Mucosa of rectum (tissue), 2 donors: Measurements from ENCODE around the gene ARHGEF11.

ENCODE experiments used
- H3K27ac ChIP-seq, 2 donors: one replicate each; pipeline ENCODE4 v1.7.0; 2013; ENCODE audit warnings: inconsistent platforms in 2 of 2, low read depth in 2 of 2, low read length in 2 of 2
- H3K27me3 ChIP-seq, 2 donors: one replicate each; pipeline ENCODE4 v1.7.0; 2013; ENCODE audit warnings: low read length in 2 of 2; ENCODE audit not compliant: control insufficient read depth in 2 of 2, insufficient read depth in 2 of 2
- H3K36me3 ChIP-seq, 2 donors: one replicate each; pipeline ENCODE4 v1.7.0; 2013; ENCODE audit warnings: low read length in 2 of 2; ENCODE audit not compliant: control insufficient read depth in 2 of 2, insufficient read depth in 2 of 2
- H3K4me1 ChIP-seq, 2 donors: one replicate each; pipeline ENCODE4 v1.7.0; 2013; ENCODE audit warnings: low read length in 2 of 2, mild to moderate bottlenecking in 1 of 2; ENCODE audit not compliant: control insufficient read depth in 2 of 2, insufficient read depth in 2 of 2
- H3K4me3 ChIP-seq, 2 donors: one replicate each; pipeline ENCODE4 v1.7.0; 2013; ENCODE audit warnings: low read length in 2 of 2
- H3K9ac ChIP-seq, 2 donors: one replicate each; pipeline ENCODE4 v1.7.0; 2013; ENCODE audit warnings: low read length in 2 of 2, low read depth in 1 of 2, mild to moderate bottlenecking in 1 of 2
- H3K9me3 ChIP-seq, 2 donors: one replicate each; pipeline ENCODE4 v1.7.0; 2013; ENCODE audit warnings: low read length in 2 of 2; ENCODE audit not compliant: control insufficient read depth in 2 of 2
- donor health status: healthy.
- donor health status: Normal muscosa, but diverticular disease.

ARHGEF11 gene

DNA sequence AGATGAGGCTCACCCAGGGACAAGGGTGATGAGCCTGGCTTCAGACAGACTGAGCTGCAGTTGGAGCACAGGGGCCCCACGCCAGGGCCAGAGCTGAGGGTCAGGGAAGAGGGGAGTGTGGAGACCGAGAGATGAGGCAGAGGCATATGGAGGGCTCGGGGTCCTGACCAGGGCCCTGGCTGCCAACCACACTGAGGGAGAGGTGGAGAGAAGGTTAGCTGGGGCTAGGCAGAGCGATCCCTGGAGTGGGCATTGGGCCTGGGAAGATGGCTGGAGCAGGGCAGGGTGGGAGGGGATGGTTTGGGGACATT lies 144.0 kb downstream of the ARHGEF11 start:
- peaks cover 3 to 10% of the 10 kb centered on the region in 2 donors for H3K27me3 ChIP-seq
- H3K9ac ChIP-seq = no peak overlapping the region
- no peaks in the 10 kb centered on the region for H3K9me3 ChIP-seq
- H3K4me1 ChIP-seq = no peaks in the 10 kb centered on the region
- no peak overlapping the region for H3K4me3 ChIP-seq
- no peak overlapping the region for H3K27ac ChIP-seq
- H3K36me3 ChIP-seq = no peaks in the 10 kb centered on the region

DNA sequence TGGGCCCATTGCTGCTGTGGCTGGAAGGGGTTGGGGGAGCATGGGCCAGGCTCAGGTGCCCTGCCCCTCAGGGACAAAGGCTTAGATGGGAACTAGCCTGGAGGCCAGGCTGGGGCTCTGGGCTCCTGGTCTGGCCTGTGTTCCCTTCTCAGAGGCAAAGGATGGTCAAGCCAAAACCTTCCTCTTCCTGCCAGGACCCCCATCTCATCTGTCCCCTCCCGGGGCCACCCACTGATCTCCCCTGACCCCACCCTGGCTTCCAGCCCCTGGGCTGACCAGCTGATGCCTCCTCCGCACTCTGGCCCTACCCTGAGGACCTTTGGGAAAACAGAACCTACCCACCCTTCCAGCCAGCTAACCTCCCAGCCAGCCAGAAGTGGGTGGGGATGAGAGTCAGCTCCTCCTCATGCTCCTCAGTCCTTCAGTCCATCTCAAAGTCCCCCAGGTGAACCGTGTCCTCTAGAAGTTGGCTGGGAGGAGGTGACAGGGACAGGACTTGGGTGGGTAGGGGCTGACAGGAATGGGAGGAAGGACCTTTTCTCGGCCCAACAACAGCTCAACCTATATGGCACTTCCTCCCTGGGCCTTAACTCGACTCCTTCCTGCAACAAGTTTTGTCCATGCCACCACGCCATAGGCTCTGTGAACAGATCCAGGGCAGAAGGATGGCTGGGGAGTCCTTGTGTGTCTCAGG lies 144.5 kb downstream of the ARHGEF11 start:
- Histone ChIP-seq H3K9ac (no peak overlapping the region), H3K4me1 (no peaks in the 10 kb centered on the region), H3K27me3 (peaks cover 0 to 10% of the 10 kb centered on the region in 2 donors)

DNA sequence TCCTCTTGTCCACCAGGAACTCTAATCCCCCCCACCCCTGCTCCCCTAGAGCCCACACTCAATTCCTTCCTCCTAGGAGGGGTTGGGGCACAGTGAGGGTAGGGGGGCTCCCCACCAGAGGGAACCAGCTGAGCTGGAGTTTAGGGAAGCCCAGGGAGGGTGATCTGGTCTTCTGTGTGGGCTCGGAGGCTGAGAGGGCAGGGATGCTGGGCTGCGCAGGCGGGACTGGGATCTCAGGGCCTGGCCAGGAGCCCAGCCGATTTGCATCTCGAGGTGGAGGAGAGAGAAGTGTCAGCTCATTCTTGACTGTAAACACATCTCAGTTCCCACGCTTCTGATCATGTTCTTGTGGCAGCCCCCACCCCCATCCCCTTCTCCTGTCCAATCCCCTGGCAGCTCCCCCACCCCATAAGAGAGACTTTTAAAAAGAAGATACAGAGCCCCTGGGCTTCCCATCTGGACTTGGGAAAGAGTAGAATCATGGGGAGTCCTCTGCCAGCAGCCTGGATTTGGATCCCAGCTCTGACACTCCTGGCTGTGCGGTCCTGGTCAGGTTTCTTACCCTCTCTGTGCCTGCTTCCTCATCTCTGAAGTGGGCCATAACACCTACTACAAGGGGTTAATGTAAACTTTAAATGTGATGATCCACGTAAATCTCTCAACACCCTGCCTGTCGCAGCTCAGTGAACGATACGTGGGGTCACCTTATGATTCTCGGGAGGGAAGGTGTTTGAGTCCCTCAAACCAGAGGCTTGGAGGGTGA lies 145.4 kb downstream of the ARHGEF11 start:
- Histone ChIP-seq H3K4me1 (no peaks in the 10 kb centered on the region), H3K27ac (no peak overlapping the region), H3K4me3 (no peak overlapping the region)

More for the DNA sequence above, 144.5 kb downstream of the ARHGEF11 start:
- Histone ChIP-seq H3K27ac (no peak overlapping the region), H3K9me3 (no peaks in the 10 kb centered on the region), H3K4me3 (no peak overlapping the region), H3K36me3 (no peaks in the 10 kb centered on the region)

DNA sequence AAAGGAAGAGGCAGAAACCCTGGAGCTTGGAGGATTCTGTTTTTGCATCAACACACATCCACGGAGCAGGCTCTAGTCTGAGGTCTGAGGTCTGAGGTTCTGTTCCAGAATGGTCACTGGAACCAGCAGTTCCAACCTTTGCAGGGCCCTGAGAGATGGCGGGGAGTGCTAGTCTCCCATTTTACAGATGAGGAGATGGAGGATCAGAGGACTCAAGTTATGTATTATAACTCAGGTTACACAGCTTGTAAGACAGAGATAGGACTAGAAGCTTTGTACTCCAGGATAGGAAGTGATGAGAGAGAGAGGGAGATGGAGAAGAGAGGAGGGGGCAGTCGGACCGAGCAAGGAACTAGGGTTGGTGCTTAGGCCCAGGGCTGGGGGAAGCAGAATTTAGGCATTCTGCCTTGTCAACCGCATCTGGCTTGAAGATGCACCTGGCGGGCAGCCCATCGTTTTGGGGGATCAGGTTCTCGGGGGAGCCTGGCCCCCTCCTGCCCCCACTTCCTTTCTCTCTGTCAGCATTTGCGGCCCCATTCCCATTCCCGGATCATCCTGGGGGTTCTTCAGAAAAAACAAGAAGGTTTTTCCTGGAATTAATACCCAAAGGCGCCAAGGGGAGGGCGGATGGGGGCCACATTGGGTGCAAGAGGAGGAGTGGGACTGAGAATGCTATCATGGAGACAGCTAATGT lies 146.4 kb downstream of the ARHGEF11 start:
- H3K9ac ChIP-seq = no peak overlapping the region
- no peak overlapping the region for H3K4me3 ChIP-seq
- no peaks in the 10 kb centered on the region for H3K9me3 ChIP-seq
- no peak overlapping the region for H3K27ac ChIP-seq
- no peaks in the 10 kb centered on the region for H3K36me3 ChIP-seq
- peaks cover 9 to 12% of the 10 kb centered on the region in 2 donors for H3K27me3 ChIP-seq
- no peaks in the 10 kb centered on the region for H3K4me1 ChIP-seq

More for the DNA sequence above, 145.4 kb downstream of the ARHGEF11 start:
- Histone ChIP-seq H3K9ac (no peak overlapping the region), H3K36me3 (no peaks in the 10 kb centered on the region), H3K9me3 (no peaks in the 10 kb centered on the region), H3K27me3 (peaks cover 0 to 10% of the 10 kb centered on the region in 2 donors)

DNA sequence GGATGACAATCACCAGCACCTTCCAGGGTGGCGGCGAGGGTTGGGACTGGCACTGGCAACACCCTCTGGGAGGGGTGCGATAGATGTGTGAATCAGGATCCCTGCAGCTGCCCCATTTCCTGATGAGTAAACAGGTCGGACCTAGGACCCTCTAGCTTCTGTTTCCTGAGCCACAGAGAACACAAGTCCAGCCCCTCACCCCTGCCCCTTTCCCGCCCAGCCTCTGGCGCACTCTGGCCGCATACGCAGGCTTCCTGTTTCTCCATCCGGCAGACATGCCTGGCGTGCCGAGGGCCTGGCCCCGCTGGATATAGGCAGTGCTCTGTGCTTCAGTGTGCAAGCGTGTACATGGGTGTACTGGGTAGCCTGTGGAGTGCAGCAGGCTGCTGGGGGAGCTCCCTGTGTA lies 147.4 kb downstream of the ARHGEF11 start:
- Histone ChIP-seq H3K4me1 (no peaks in the 10 kb centered on the region), H3K36me3 (no peaks in the 10 kb centered on the region), H3K9me3 (no peaks in the 10 kb centered on the region), H3K27ac (no peak overlapping the region), H3K27me3 (peaks cover 16 to 19% of the 10 kb centered on the region in 2 donors), H3K9ac (no peak overlapping the region), H3K4me3 (no peak overlapping the region)

DNA sequence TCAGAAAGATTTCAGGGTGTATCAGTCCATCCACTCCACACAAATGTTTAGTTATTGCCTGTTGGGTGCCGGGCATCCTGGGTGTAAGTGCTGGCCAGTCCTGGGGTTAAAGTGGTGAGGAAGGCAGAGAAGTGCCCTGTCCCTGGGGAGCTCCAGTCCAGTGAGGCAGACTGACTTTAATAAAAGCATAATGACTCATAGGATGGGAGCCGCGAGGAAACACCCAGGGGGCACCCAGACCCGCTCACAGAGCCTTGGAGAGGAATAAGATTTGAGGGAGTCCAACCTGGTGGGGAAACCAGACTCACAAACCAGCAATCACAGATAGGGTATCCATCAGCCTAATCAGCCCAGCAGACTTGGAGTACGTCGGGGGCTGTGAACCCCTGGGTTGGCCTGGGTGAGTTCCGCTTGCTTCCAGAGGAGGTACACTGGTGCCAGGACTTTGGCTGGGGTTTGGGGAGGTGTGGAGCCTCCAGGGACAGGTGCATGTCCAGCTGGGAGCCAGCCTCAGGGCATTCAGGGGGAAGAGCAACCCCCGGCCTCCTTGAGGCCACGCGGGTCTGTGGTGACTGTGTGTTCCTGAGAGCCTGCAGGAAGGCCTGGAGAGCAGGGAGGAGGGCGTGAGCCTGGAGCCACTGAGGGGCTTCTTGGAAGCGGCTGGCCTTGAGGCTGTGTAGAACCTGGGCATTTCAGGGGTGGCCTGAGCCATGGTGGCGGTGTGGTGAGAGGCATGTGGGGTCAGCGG lies 148.3 kb downstream of the ARHGEF11 start:
- Histone ChIP-seq H3K27ac (no peak overlapping the region), H3K36me3 (no peaks in the 10 kb centered on the region), H3K4me1 (no peaks in the 10 kb centered on the region), H3K9ac (no peak overlapping the region), H3K9me3 (no peaks in the 10 kb centered on the region), H3K4me3 (no peak overlapping the region), H3K27me3 (peaks cover 17 to 19% of the 10 kb centered on the region in 2 donors)

DNA sequence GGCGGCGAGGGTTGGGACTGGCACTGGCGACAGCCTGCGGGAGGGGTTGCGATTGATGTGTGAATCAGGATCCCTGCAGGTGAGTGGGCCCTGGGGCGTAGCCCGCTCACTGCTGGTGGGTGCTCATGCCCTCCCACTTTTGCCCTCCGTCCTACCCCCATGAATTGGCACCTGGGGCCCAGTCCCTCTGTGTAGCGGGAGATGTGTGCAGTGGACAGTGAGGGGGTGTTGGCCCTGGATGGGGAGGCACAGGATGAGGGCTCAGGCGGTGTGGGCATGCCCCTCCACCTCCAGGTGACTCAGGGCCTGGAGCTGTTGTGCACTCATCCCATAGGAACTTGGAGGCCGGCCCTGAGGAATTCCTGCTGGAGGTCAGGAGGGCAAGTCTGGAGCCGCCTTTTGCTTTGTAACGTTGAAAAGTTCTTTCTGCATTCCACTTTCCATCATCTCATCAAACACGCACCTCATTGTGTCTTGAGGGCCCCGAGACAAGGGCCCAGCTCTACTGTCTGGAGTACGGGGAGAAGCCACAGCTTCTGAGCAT lies 149.0 kb downstream of the ARHGEF11 start:
- H3K36me3 ChIP-seq = no peaks in the 10 kb centered on the region
- H3K27me3 ChIP-seq = peaks cover 22 to 26% of the 10 kb centered on the region in 2 donors
- H3K4me1 ChIP-seq = no peaks in the 10 kb centered on the region
- no peaks in the 10 kb centered on the region for H3K9me3 ChIP-seq
- no peak overlapping the region for H3K27ac ChIP-seq
- H3K4me3 ChIP-seq = no peak overlapping the region
- H3K9ac ChIP-seq = no peak overlapping the region

DNA sequence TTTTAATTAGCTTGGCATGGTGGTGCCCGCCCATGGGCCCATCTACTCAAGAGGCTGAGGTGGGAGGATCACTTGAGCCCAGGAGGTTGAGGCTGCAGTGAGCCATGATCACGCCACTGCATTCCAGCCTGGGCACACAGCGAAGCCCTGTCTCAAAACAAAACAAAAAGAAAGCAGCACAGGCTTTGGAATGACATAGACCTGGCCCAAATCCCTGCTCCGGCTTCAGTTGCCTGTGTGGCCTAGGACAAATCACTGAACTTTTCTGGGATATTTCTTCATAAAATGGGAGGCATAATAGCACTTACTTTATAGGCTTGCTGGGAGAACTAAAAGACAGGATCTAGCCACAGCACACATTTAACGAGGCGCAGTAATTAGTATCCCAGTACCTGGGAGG lies 149.6 kb downstream of the ARHGEF11 start:
- Histone ChIP-seq H3K4me1 (no peaks in the 10 kb centered on the region), H3K27ac (no peak overlapping the region)

DNA sequence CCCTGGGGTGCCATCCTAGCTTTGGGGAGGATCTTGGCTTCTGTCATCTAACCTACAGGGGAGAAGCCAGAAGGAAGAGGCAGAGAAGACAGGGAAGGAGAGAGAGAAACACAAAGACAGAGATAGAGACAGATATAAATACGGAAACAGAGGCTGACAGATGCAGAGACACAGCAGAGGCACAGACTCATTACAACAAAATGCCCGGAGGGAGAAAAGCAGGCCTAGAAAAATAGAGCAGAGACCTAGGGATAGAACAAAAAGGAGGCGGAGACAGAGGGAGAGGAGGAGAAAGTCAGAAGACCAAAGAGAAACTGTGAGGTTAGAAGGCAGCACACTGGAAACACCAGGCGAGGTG lies 150.1 kb downstream of the ARHGEF11 start:
- Histone ChIP-seq H3K27ac (peak overlapping the region; percentile 69 to 77), H3K9ac (no peak overlapping the region), H3K9me3 (no peaks in the 10 kb centered on the region), H3K36me3 (no peaks in the 10 kb centered on the region), H3K4me3 (no peak overlapping the region), H3K4me1 (no peaks in the 10 kb centered on the region), H3K27me3 (peaks cover 25 to 26% of the 10 kb centered on the region in 2 donors)

More for the DNA sequence above, 149.6 kb downstream of the ARHGEF11 start:
- no peaks in the 10 kb centered on the region for H3K36me3 ChIP-seq
- no peak overlapping the region for H3K9ac ChIP-seq
- H3K4me3 ChIP-seq = no peak overlapping the region
- H3K9me3 ChIP-seq = no peaks in the 10 kb centered on the region
- H3K27me3 ChIP-seq = peaks cover 25 to 26% of the 10 kb centered on the region in 2 donors
